NK-92 (cell line): ENCODE results near the gene SIRT7.
A peak's percentile ranks its signal among the peaks of the same experiment; 100 is the strongest.

Source experiments
- DNase-seq: peaks from one replicate; lab custom pipeline; 2025; ENCODE audit not compliant: unreplicated experiment; lab: John Stamatoyannopoulos, UW

The SIRT7 gene

GRCh38 chr17:81932333-81932983, 14.5 kb upstream of the SIRT7 start:
- no peak for DNase-seq

GRCh38 chr17:81931557-81932332, 13.8 kb upstream of the SIRT7 start:
- no peak for DNase-seq

- DNase-seq, result no peak
Observed at GRCh38 chr17:81931189-81931556, 13.2 kb upstream of the SIRT7 start.

- no peak for DNase-seq
Observed at GRCh38 chr17:81930142-81931125, 12.5 kb upstream of the SIRT7 start.

- no peak for DNase-seq
Observed at GRCh38 chr17:81929253-81930141, 11.5 kb upstream of the SIRT7 start.

- DNase-seq, result no peak
Observed at GRCh38 chr17:81928544-81929252, 10.7 kb upstream of the SIRT7 start.

- peak; percentile 26 for DNase-seq
Observed at GRCh38 chr17:81927653-81928543, 9.9 kb upstream of the SIRT7 start, which contains the start of gene MAFG. MAFG (minus strand) TSS chr17:81927735; CDS start chr17:81923185, 4,550 bp downstream.

GRCh38 chr17:81927152-81927652, 9.2 kb upstream of the SIRT7 start:
- no peak for DNase-seq

- DNase-seq, result no peak
Observed at GRCh38 chr17:81926451-81927151, 8.6 kb upstream of the SIRT7 start.

GRCh38 chr17:81925860-81926450, 8.0 kb upstream of the SIRT7 start:
- DNase-seq, result no peak

GRCh38 chr17:81924557-81925532, 6.9 kb upstream of the SIRT7 start:
- no peak for DNase-seq

- no peak for DNase-seq
Observed at GRCh38 chr17:81923302-81924260, 5.6 kb upstream of the SIRT7 start.

GRCh38 chr17:81922566-81923301, 4.8 kb upstream of the SIRT7 start:
- DNase-seq, result no peak

GRCh38 chr17:81921996-81922565, 4.1 kb upstream of the SIRT7 start:
- DNase-seq, result no peak
